HepG2 (cell line): Measurements from ENCODE around the gene TMBIM1. TPM values are rescaled to one million over a fixed set of nuclear protein-coding genes. Genes with fewer than 3 reads are reported as not detected.

Experiments
- ATAC-seq: fragments of 200-7000 bp; cut with Tn5 transposase; 3 replicates; pipeline ENCODE4 v1.9.1; 2020; ENCODE audit warnings: mild to moderate bottlenecking, moderate library complexity
- BruUV-seq: library from RNA; stranded (reverse); fragments of 400-500 nt; replicated peaks from 2 replicates; lab custom pipeline; 2021; lab: Mats Ljungman, UMichigan
- CTCF ChIA-PET: fragments of 300-600 bp; formaldehyde crosslinking; extraction: SDS; loops from one replicate; lab custom pipeline; 2021; ENCODE audit warnings: low total read pairs, inconsistent platforms, low intra/inter-chr PET ratio; lab: Yijun Ruan, JAX
- POLR2A ChIA-PET: fragments of 350-600 bp; sonication (Branson Sonifier 250); formaldehyde crosslinking; loops from one replicate; lab custom pipeline; 2020; ENCODE audit warnings: antibody characterized with exemption, inconsistent platforms; lab: Yijun Ruan, JAX
- DNase-seq: peaks from one replicate; pipeline ENCODE4 v3.0.0-alpha.2; 2015; ENCODE audit warnings: low spot score
- FAIRE-seq: peaks from 3 replicates; lab custom pipeline; 2011; peaks lifted over from hg19 to GRCh38; lab: Jason Lieb, UNC
- H2AFZ ChIP-seq: one replicate; pipeline ENCODE4 v1.6.1; 2011; ENCODE audit warnings: low read length, inconsistent platforms
- H3K27ac ChIP-seq: fragments of 300-600 bp; 3 replicates; pipeline ENCODE4 v1.8.0; 2011; ENCODE audit warnings: mixed run types, mild to moderate bottlenecking, mixed read lengths, low read length, inconsistent platforms; ENCODE audit not compliant: insufficient read depth; ENCODE audit errors: extremely low read length
- H3K27me3 ChIP-seq, 2 experiments: fragments of 200-600 bp in 1 of 2; 2 replicates in 1 of 2; 3 replicates in 1 of 2; pipeline versions ENCODE4 v1.6.0 to v1.8.0; 2011; ENCODE audit warnings: low read length in 2 of 2, mild to moderate bottlenecking in 2 of 2, moderate library complexity in 2 of 2, inconsistent platforms in 1 of 2; ENCODE audit not compliant: insufficient read depth in 2 of 2, control insufficient read depth in 1 of 2
- H3K36me3 ChIP-seq, 2 experiments: fragments of 200-600 bp in 1 of 2; replicated peaks in 1 of 2; 2 replicates in 1 of 2; 3 replicates in 1 of 2; pipeline versions ENCODE4 v1.5.1 to v1.8.0; 2011; ENCODE audit warnings: low read length in 2 of 2, inconsistent platforms in 1 of 2; ENCODE audit not compliant: insufficient read depth in 2 of 2, control insufficient read depth in 1 of 2
- H3K4me1 ChIP-seq: 2 replicates; pipeline ENCODE4 v1.5.1; 2012; ENCODE audit warnings: low read length, inconsistent platforms; ENCODE audit not compliant: insufficient read depth
- H3K4me2 ChIP-seq: 2 replicates; pipeline ENCODE4 v1.6.0; 2011; ENCODE audit warnings: low read depth, low read length, inconsistent platforms
- H3K4me3 ChIP-seq, 3 experiments: fragments of 200-600 bp in 1 of 3; sonication (generic), shearing (Covaris generic) in 1 of 3; replicated peaks in 1 of 3; 2 replicates each; pipeline ENCODE4 v1.5.1; 2011 to 2016; ENCODE audit warnings: low read length in 3 of 3, inconsistent platforms in 2 of 3, low read depth in 2 of 3, mild to moderate bottlenecking in 2 of 3, control low read depth in 1 of 3, mixed read lengths in 1 of 3; ENCODE audit not compliant: insufficient read depth in 1 of 3
- H3K79me2 ChIP-seq: one replicate; pipeline ENCODE4 v1.6.1; 2011; ENCODE audit warnings: low read length, inconsistent platforms; ENCODE audit not compliant: insufficient read depth
- H3K9ac ChIP-seq: 2 replicates; pipeline ENCODE4 v1.6.0; 2011; ENCODE audit warnings: mild to moderate bottlenecking, low read depth, low read length, inconsistent platforms; ENCODE audit not compliant: insufficient read depth
- H3K9me3 ChIP-seq: 2 replicates; pipeline ENCODE4 v1.5.1; 2012; ENCODE audit warnings: mild to moderate bottlenecking, low read length
- H4K20me1 ChIP-seq: 2 replicates; pipeline ENCODE4 v1.6.0; 2011; ENCODE audit warnings: inconsistent platforms, mild to moderate bottlenecking, low read length, moderate library complexity; ENCODE audit not compliant: insufficient read depth
- AGO1 ChIP-seq: fragments of 200-400 bp; formaldehyde crosslinking; IDR thresholded peaks from 2 replicates; pipeline ENCODE4 v1.6.1; 2017; ENCODE audit warnings: mild to moderate bottlenecking, low read depth, low read length, moderate library complexity; ENCODE audit not compliant: poor library complexity, severe bottlenecking
- AGO2 ChIP-seq: fragments of 200-400 bp; formaldehyde crosslinking; optimal IDR thresholded peaks from 2 replicates; pipeline ENCODE3; 2017; ENCODE audit warnings: mild to moderate bottlenecking, low read depth, low read length, moderate library complexity
- CREB1 ChIP-seq, 2 experiments: fragments of 450-650 bp in 1 of 2; IDR thresholded peaks; 2 replicates each; pipeline ENCODE4 v1.6.1; 2016 to 2017; ENCODE audit warnings: control low read depth in 1 of 2, mild to moderate bottlenecking in 1 of 2, missing compliant biosample characterization in 1 of 2, missing genetic modification characterization in 1 of 2
- CTCF ChIP-seq: sonication (generic); formaldehyde crosslinking; IDR thresholded peaks from 2 replicates; pipeline ENCODE4 v1.5.0; 2020; ENCODE audit warnings: mild to moderate bottlenecking, missing genetic modification reagents, moderate library complexity
- HDAC6 ChIP-seq: fragments of 200-600 bp; sonication (generic); IDR thresholded peaks from 2 replicates; pipeline ENCODE4 v1.7.0; 2017; ENCODE audit warnings: mild to moderate bottlenecking, antibody characterized with exemption, low read length, low read depth
- HINFP ChIP-seq: sonication (generic); formaldehyde crosslinking; IDR thresholded peaks from 2 replicates; pipeline ENCODE4 v1.4.0; 2020; ENCODE audit warnings: low read depth, mild to moderate bottlenecking, missing genetic modification reagents
- PHB2 ChIP-seq: fragments of 450-650 bp; IDR thresholded peaks from 2 replicates; pipeline ENCODE4 v1.6.1; 2018; ENCODE audit not compliant: partially characterized antibody
- POLR2G ChIP-seq: fragments of 200-400 bp; formaldehyde crosslinking; IDR thresholded peaks from 2 replicates; pipeline ENCODE4 v1.6.1; 2018; ENCODE audit warnings: mild to moderate bottlenecking, low read depth, low read length, moderate library complexity
- PRMT3 ChIP-seq: sonication (generic); formaldehyde crosslinking; IDR thresholded peaks from 2 replicates; pipeline ENCODE4 v1.8.1; 2022; ENCODE audit warnings: low read depth, mild to moderate bottlenecking, moderate library complexity, missing genetic modification reagents, borderline replicate concordance
- RBFOX2 ChIP-seq: fragments of 200-400 bp; formaldehyde crosslinking; IDR thresholded peaks from 2 replicates; pipeline ENCODE4 v1.6.1; 2017; ENCODE audit warnings: low read depth, mild to moderate bottlenecking, low read length
- SNRNP70 ChIP-seq: fragments of 200-400 bp; formaldehyde crosslinking; IDR thresholded peaks from 2 replicates; pipeline ENCODE4 v1.6.1; 2017; ENCODE audit warnings: mild to moderate bottlenecking, low read depth, low read length, moderate library complexity
- SP5 ChIP-seq: IDR thresholded peaks from 2 replicates; pipeline ENCODE4 v1.6.1; 2016; ENCODE audit warnings: low read depth, borderline replicate concordance
- UBTF ChIP-seq: sonication (generic); formaldehyde crosslinking; IDR thresholded peaks from 2 replicates; pipeline ENCODE4 v1.4.0; 2020; ENCODE audit warnings: mild to moderate bottlenecking, missing genetic modification reagents
- ZFX ChIP-seq: sonication (generic); formaldehyde crosslinking; IDR thresholded peaks from 2 replicates; pipeline ENCODE4 v1.4.0; 2020; ENCODE audit warnings: mild to moderate bottlenecking, low read depth, missing genetic modification reagents, moderate library complexity
- ZNF713 ChIP-seq: sonication (generic); formaldehyde crosslinking; IDR thresholded peaks from 2 replicates; pipeline ENCODE4 v1.4.0; 2020; ENCODE audit warnings: mild to moderate bottlenecking, missing genetic modification reagents
- ZNF768 ChIP-seq: sonication (generic); formaldehyde crosslinking; IDR thresholded peaks from 2 replicates; pipeline ENCODE4 v1.4.0; 2020; ENCODE audit warnings: missing genetic modification reagents
- ZNF772 ChIP-seq: sonication (generic); formaldehyde crosslinking; IDR thresholded peaks from 2 replicates; pipeline ENCODE4 v1.5.0; 2020; ENCODE audit warnings: mild to moderate bottlenecking, missing genetic modification reagents
- WGBS: methylation state at CpG from one replicate; pipeline ENCODE4 v1.1.6; 2017; ENCODE audit warnings: low lambda C conversion rate; 5-methylcytosine and 5-hydroxymethylcytosine counted together
- in situ Hi-C: cut with HindIII; loops from 2 replicates; pipeline ENCODE4 v1.10.0; 2017; ENCODE audit warnings: low pct_unique_long_range_greater_than_20kb; ENCODE audit not compliant: extremely low pct_ligation_motif_present
- intact Hi-C: fragments of 100-400 bp; cut with micrococcal nuclease; formaldehyde crosslinking; loops from one replicate; pipeline ENCODE4 v1.10.0; 2022; ENCODE audit not compliant: unreplicated experiment
- polyA plus RNA-seq, 8 experiments: library from polyadenylated mRNA; depleted of rRNA in 3 of 8; stranded (reverse) in 7 of 8; unstranded in 1 of 8; fragments of >200 nt; fragmentation: Illumina TruSeq in 4 of 8; extraction: Trizol in 4 of 8; gene quantifications; 2 replicates each; pipeline versions ENCODE4 v1.2.1 to v1.2.3, GENCODE V29; 2011 to 2016; ENCODE audit warnings: low read depth in 4 of 8, missing spikeins in 1 of 8, mixed read lengths in 1 of 8; ENCODE audit not compliant: insufficient read depth in 1 of 8
- total RNA-seq, 5 experiments: library from RNA; depleted of rRNA; stranded (reverse); fragments of >200 nt; fragmentation: Illumina TruSeq; extraction: Trizol; gene quantifications; 2 replicates each; pipeline ENCODE4 v1.2.3, GENCODE V29; 2016; ENCODE audit warnings: low read depth in 1 of 5

The TMBIM1 gene
- total and polyA plus RNA-seq, 2 of the 13 experiments (the other 11 are each of a cell fraction or from before 2014, with no cell fraction given), result 127 to 139 TPM

DNA sequence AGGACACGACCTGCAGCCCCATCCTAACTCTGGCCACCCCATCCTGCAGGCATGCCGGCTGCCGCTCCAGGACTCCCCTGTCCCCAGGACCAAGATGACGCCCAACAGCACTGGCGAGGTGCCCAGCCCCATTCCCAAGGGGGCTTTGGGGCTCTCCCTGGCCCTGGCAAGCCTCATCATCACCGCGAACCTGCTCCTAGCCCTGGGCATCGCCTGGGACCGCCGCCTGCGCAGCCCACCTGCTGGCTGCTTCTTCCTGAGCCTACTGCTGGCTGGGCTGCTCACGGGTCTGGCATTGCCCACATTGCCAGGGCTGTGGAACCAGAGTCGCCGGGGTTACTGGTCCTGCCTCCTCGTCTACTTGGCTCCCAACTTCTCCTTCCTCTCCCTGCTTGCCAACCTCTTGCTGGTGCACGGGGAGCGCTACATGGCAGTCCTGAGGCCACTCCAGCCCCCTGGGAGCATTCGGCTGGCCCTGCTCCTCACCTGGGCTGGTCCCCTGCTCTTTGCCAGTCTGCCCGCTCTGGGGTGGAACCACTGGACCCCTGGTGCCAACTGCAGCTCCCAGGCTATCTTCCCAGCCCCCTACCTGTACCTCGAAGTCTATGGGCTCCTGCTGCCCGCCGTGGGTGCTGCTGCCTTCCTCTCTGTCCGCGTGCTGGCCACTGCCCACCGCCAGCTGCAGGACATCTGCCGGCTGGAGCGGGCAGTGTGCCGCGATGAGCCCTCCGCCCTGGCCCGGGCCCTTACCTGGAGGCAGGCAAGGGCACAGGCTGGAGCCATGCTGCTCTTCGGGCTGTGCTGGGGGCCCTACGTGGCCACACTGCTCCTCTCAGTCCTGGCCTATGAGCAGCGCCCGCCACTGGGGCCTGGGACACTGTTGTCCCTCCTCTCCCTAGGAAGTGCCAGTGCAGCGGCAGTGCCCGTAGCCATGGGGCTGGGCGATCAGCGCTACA is 29.4 kb downstream of the TMBIM1 start:
- no TSS peak for BruUV-seq
- H3K36me3 ChIP-seq, result peaks cover 19 to 40% of the 10 kb centered on the region in 2 experiments
- H3K4me2 ChIP-seq, result no peak overlapping the region
- in situ Hi-C loops, result no loop called here
- ChIA-PET POLR2A (interaction anchor here (0.9 to 1.6 kb wide), 3 partner anchors 9 to 18 kb away, joined by 3 to 5 read pairs (median 4); no protein-coding TSS in a partner anchor), CTCF (no interaction called here)
- no peaks in the 10 kb centered on the region for H4K20me1 ChIP-seq
- no peak for DNase-seq
- H3K9ac ChIP-seq, result no peak overlapping the region
- H3K9me3 ChIP-seq, result no peaks in the 10 kb centered on the region
- no peaks in the 10 kb centered on the region for H3K79me2 ChIP-seq
- no peak for FAIRE-seq
- no peaks in the 10 kb centered on the region for H3K27me3 ChIP-seq
- no peak for TF ChIP-seq SP5
- no peak for TF ChIP-seq PHB2
- TF ChIP-seq ZNF713, result no peak
- TF ChIP-seq ZNF772 (CRISPR knock-in tag), result no peak
- TF ChIP-seq UBTF (CRISPR knock-in tag), result no peak
- no peak for TF ChIP-seq CREB1 (IDR thresholded peaks at IDR 0.05)
- TF ChIP-seq CREB1 (CRISPR knock-in tag; IDR thresholded peaks at IDR 0.05), result no peak
- no peak for TF ChIP-seq HDAC6
- TF ChIP-seq POLR2G, result peak; percentile 20; the same call in 1 of the 2 replicates
- TF ChIP-seq RBFOX2, result peak; percentile 81
- peak; percentile 23; the same call in 1 of the 2 replicates for TF ChIP-seq ZNF768
- no peak for TF ChIP-seq HINFP (CRISPR knock-in tag)
- TF ChIP-seq CTCF (CRISPR knock-in tag), result no peak
- TF ChIP-seq AGO2, result peak; percentile 93
- TF ChIP-seq PRMT3 (CRISPR knock-in tag), result no peak
- peak; percentile 69 for TF ChIP-seq AGO1
- TF ChIP-seq ZFX, result no peak
- TF ChIP-seq SNRNP70, result no peak
- 96% methylated on average over 35 of the region's 39 CpGs for WGBS
- no peak overlapping the region for H3K4me3 ChIP-seq
- no peak overlapping the region for H2AFZ ChIP-seq
- no peak overlapping the region for H3K27ac ChIP-seq
- H3K4me1 ChIP-seq, result peaks cover 72% of the 10 kb centered on the region
- intact Hi-C loops, result no loop called here
- ATAC-seq, result no peak
